Ovary (tissue), 3 donors: Measurements from ENCODE around the gene DRC1.
"Not testable (repeated sequence)": the region's sequence is repeated elsewhere in the genome, so short reads cannot be mapped to it uniquely, and the experiment has no call there.

Source experiments
- POLR2A ChIP-seq: fragments of 450-650 bp; IDR thresholded peaks from one replicate; pipeline ENCODE4 v1.6.1; 2017; ENCODE audit warnings: antibody characterized with exemption, mild to moderate bottlenecking, moderate library complexity
- TF ChIP-seq, protein P1 (sequence below), 3 donors: fragments of 450-650 bp in 2 of 3; fragments of 200-600 bp in 1 of 3; IDR thresholded peaks; one replicate each; pipeline versions ENCODE4 v1.5.1 to v1.8.0; 2016 to 2022; ENCODE audit warnings: antibody characterized with exemption in 3 of 3, mild to moderate bottlenecking in 1 of 3
- donor health status: DM: no; HTN: no; CAD: no.

DNA sequence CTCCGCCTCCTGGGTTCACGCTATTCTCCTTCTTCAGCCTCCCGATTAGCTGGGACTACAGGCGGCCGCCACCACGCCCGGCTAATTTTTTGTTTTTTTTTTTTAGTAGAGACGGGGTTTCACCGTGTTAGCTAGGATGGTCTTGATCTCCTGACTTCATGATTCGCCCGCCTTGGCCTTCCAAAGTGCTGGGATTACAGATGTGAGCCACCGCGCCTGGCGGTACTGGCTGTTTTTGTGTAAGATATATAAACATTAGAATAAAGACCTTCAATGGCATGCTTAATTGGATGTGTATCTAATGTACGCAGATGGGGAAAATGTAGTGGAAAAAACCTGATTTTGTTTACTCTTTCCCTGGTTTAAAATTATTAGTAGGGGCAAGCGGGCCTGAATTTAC, 47.3 kb upstream of the DRC1 start:
- TF ChIP-seq, protein P1, sequence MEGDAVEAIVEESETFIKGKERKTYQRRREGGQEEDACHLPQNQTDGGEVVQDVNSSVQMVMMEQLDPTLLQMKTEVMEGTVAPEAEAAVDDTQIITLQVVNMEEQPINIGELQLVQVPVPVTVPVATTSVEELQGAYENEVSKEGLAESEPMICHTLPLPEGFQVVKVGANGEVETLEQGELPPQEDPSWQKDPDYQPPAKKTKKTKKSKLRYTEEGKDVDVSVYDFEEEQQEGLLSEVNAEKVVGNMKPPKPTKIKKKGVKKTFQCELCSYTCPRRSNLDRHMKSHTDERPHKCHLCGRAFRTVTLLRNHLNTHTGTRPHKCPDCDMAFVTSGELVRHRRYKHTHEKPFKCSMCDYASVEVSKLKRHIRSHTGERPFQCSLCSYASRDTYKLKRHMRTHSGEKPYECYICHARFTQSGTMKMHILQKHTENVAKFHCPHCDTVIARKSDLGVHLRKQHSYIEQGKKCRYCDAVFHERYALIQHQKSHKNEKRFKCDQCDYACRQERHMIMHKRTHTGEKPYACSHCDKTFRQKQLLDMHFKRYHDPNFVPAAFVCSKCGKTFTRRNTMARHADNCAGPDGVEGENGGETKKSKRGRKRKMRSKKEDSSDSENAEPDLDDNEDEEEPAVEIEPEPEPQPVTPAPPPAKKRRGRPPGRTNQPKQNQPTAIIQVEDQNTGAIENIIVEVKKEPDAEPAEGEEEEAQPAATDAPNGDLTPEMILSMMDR (IDR thresholded peaks at IDR 0.05) = not testable (repeated sequence)
- TF ChIP-seq POLR2A = not testable (repeated sequence)
